Measurements from ENCODE around the gene AGBL1.

The AGBL1 gene

GRCh38 chr15:86863226-86863915 is 783.7 kb downstream of the AGBL1 start:
- Histone ChIP-seq H3F3A (ENCODE audit: insufficient read depth) (no peaks in the 10 kb centered on the region), H3K4me3 (ENCODE audit: insufficient read depth, low read length, poor library complexity, severe bottlenecking) (no peak overlapping the region), H4K20me1 (ENCODE audit: low read depth, low read length) (no peaks in the 10 kb centered on the region), H3K4me2 (ENCODE audit: low read depth, low read length, poor library complexity, severe bottlenecking) (no peak overlapping the region), H3K9me2 (replicated peaks; ENCODE audit: insufficient read depth, low read length) (no peaks in the 10 kb centered on the region), H3K36me3 (ENCODE audit: low read length) (no peaks in the 10 kb centered on the region), H2AFZ (ENCODE audit: low read depth, low read length, severe bottlenecking) (no peak overlapping the region), H3K79me2 (ENCODE audit: insufficient read depth, low read length) (no peaks in the 10 kb centered on the region), H3K9ac (ENCODE audit: low read length) (no peak overlapping the region), H3K27me3 (ENCODE audit: low read length) (no peaks in the 10 kb centered on the region), H3K9me3 (ENCODE audit: insufficient read depth, low read length) (no peaks in the 10 kb centered on the region), H3K27ac (ENCODE audit: low read depth, low read length) (no peak overlapping the region)
- no peak for TF ChIP-seq EZH2phosphoT487 (conservative IDR thresholded peaks at IDR 0.05; ENCODE audit: low read length)
- no peak for TF ChIP-seq CTCF (IDR thresholded peaks at IDR 0.05; ENCODE audit: insufficient read depth, low read length, poor library complexity, severe bottlenecking)

- no peaks in the 10 kb centered on the region for H4K20me1 ChIP-seq (ENCODE audit: low read depth, low read length)
- no peaks in the 10 kb centered on the region for H3K36me3 ChIP-seq (ENCODE audit: low read length)
- no peak overlapping the region for H3K9ac ChIP-seq (ENCODE audit: low read length)
- H3K27ac ChIP-seq (ENCODE audit: low read depth, low read length), result no peak overlapping the region
- H3K9me2 ChIP-seq (replicated peaks; ENCODE audit: insufficient read depth, low read length), result no peaks in the 10 kb centered on the region
- H3K4me2 ChIP-seq (ENCODE audit: low read depth, low read length, poor library complexity, severe bottlenecking), result no peak overlapping the region
- H3K79me2 ChIP-seq (ENCODE audit: insufficient read depth, low read length), result no peaks in the 10 kb centered on the region
- no peak for TF ChIP-seq CTCF (IDR thresholded peaks at IDR 0.05; ENCODE audit: insufficient read depth, low read length, poor library complexity, severe bottlenecking)
- no peak for TF ChIP-seq EZH2phosphoT487 (conservative IDR thresholded peaks at IDR 0.05; ENCODE audit: low read length)
- no peaks in the 10 kb centered on the region for H3K9me3 ChIP-seq (ENCODE audit: insufficient read depth, low read length)
- H2AFZ ChIP-seq (ENCODE audit: low read depth, low read length, severe bottlenecking), result no peak overlapping the region
- no peak overlapping the region for H3K4me3 ChIP-seq (ENCODE audit: insufficient read depth, low read length, poor library complexity, severe bottlenecking)
- no peaks in the 10 kb centered on the region for H3F3A ChIP-seq (ENCODE audit: insufficient read depth)
- no peaks in the 10 kb centered on the region for H3K27me3 ChIP-seq (ENCODE audit: low read length)
Observed at GRCh38 chr15:86865920-86866319, 786.2 kb downstream of the AGBL1 start.

- no peak overlapping the region for H2AFZ ChIP-seq (ENCODE audit: low read depth, low read length, severe bottlenecking)
- H3K27ac ChIP-seq (ENCODE audit: low read depth, low read length), result no peak overlapping the region
- no peaks in the 10 kb centered on the region for H3K9me3 ChIP-seq (ENCODE audit: insufficient read depth, low read length)
- no peaks in the 10 kb centered on the region for H3K36me3 ChIP-seq (ENCODE audit: low read length)
- H3K9ac ChIP-seq (ENCODE audit: low read length), result no peak overlapping the region
- H3K27me3 ChIP-seq (ENCODE audit: low read length), result no peaks in the 10 kb centered on the region
- no peak overlapping the region for H3K4me2 ChIP-seq (ENCODE audit: low read depth, low read length, poor library complexity, severe bottlenecking)
- no peak overlapping the region for H3K4me3 ChIP-seq (ENCODE audit: insufficient read depth, low read length, poor library complexity, severe bottlenecking)
- H3K79me2 ChIP-seq (ENCODE audit: insufficient read depth, low read length), result no peaks in the 10 kb centered on the region
- no peaks in the 10 kb centered on the region for H3K9me2 ChIP-seq (replicated peaks; ENCODE audit: insufficient read depth, low read length)
- no peaks in the 10 kb centered on the region for H4K20me1 ChIP-seq (ENCODE audit: low read depth, low read length)
- TF ChIP-seq CTCF (IDR thresholded peaks at IDR 0.05; ENCODE audit: insufficient read depth, low read length, poor library complexity, severe bottlenecking) (no peak), EZH2phosphoT487 (conservative IDR thresholded peaks at IDR 0.05; ENCODE audit: low read length) (no peak)
- no peaks in the 10 kb centered on the region for H3F3A ChIP-seq (ENCODE audit: insufficient read depth)
Observed at GRCh38 chr15:86870846-86871245, 791.2 kb downstream of the AGBL1 start.

Data from SU-DHL-6 (cell line).